Neural progenitor cell (in vitro differentiated cells): ENCODE results near the gene PPP2R3A. TPM values are rescaled to one million over a fixed set of nuclear protein-coding genes. Genes with fewer than 3 reads are reported as not detected.

ENCODE experiments used
- DNase-seq: peaks from one replicate; pipeline ENCODE4 v3.0.0-alpha.2; 2016; ENCODE audit warnings: low spot score
- H2AFZ ChIP-seq: fragments of 200-600 bp; sonication (generic); replicated peaks from 2 replicates; pipeline ENCODE4 v1.6.1; 2016; ENCODE audit warnings: antibody characterized with exemption
- H3F3A ChIP-seq: fragments of 200-600 bp; sonication (generic); 2 replicates; pipeline ENCODE4 v1.6.1; 2016; ENCODE audit warnings: antibody characterized with exemption, low read depth
- H3K27ac ChIP-seq: fragments of 200-600 bp; sonication (generic); 2 replicates; pipeline ENCODE4 v1.5.1; 2016; ENCODE audit warnings: mild to moderate bottlenecking
- H3K27me3 ChIP-seq: fragments of 200-600 bp; sonication (generic); 2 replicates; pipeline ENCODE4 v1.6.1; 2016; ENCODE audit warnings: mild to moderate bottlenecking, moderate library complexity
- H3K36me3 ChIP-seq: fragments of 200-600 bp; sonication (generic); 2 replicates; pipeline ENCODE4 v1.5.1; 2016
- H3K4me1 ChIP-seq: fragments of 200-600 bp; sonication (generic); 2 replicates; pipeline ENCODE4 v1.6.1; 2016; ENCODE audit warnings: mixed run types
- H3K4me2 ChIP-seq: fragments of 200-600 bp; sonication (generic); 2 replicates; pipeline ENCODE4 v1.6.1; 2016
- H3K4me3 ChIP-seq: fragments of 200-600 bp; sonication (generic); 2 replicates; pipeline ENCODE4 v1.5.1; 2016
- H3K79me2 ChIP-seq: fragments of 200-600 bp; sonication (generic); 2 replicates; pipeline ENCODE4 v1.6.1; 2016; ENCODE audit warnings: low read depth
- H3K9ac ChIP-seq: fragments of 200-600 bp; sonication (generic); 2 replicates; pipeline ENCODE4 v1.6.1; 2016
- H3K9me3 ChIP-seq: fragments of 200-600 bp; sonication (generic); 2 replicates; pipeline ENCODE4 v1.5.1; 2016; ENCODE audit warnings: low read depth
- H4K20me1 ChIP-seq: fragments of 200-600 bp; sonication (generic); 2 replicates; pipeline ENCODE4 v1.6.1; 2016; ENCODE audit warnings: low read depth
- H3K27ac Mint-ChIP-seq: 3 replicates; pipeline ENCODE4 v1.8.0; 2021; ENCODE audit warnings: mixed read lengths
- H3K27me3 Mint-ChIP-seq: 2 replicates; pipeline ENCODE4 v1.8.0; 2022; ENCODE audit warnings: low read depth, mild to moderate bottlenecking, inconsistent platforms, moderate library complexity, mixed read lengths; ENCODE audit not compliant: insufficient read depth
- H3K36me3 Mint-ChIP-seq: 3 replicates; pipeline ENCODE4 v1.8.0; 2021; ENCODE audit warnings: mixed read lengths
- H3K4me1 Mint-ChIP-seq: 3 replicates; pipeline ENCODE4 v1.8.0; 2021; ENCODE audit warnings: mixed read lengths
- H3K4me3 Mint-ChIP-seq: 3 replicates; pipeline ENCODE4 v1.8.0; 2021; ENCODE audit warnings: mild to moderate bottlenecking, moderate library complexity, mixed read lengths
- H3K9me3 Mint-ChIP-seq: 3 replicates; pipeline ENCODE4 v1.8.0; 2020; ENCODE audit warnings: mixed read lengths
- EZH2 ChIP-seq: fragments of 200-600 bp; sonication (generic); IDR thresholded peaks from 2 replicates; pipeline ENCODE4 v1.6.1; 2017; ENCODE audit warnings: antibody characterized with exemption, mild to moderate bottlenecking, moderate library complexity
- EZH2phosphoT487 ChIP-seq: fragments of 200-600 bp; sonication (generic); IDR thresholded peaks from 2 replicates; pipeline ENCODE4 v1.6.1; 2017; ENCODE audit warnings: antibody characterized with exemption
- total RNA-seq: library from RNA; depleted of rRNA; stranded (reverse); fragments of >200 nt; gene quantifications from 2 replicates; pipeline ENCODE4 v1.2.3, GENCODE V29; 2015; ENCODE audit warnings: low replicate concordance
- TF ChIP-seq, protein P1 (sequence below): fragments of 200-600 bp; sonication (generic); IDR thresholded peaks from 2 replicates; pipeline ENCODE4 v1.5.1; 2017; ENCODE audit warnings: antibody characterized with exemption, mild to moderate bottlenecking

Gene PPP2R3A
- total RNA-seq, 1 donor from 2014 or later = 41.5 TPM

DNA sequence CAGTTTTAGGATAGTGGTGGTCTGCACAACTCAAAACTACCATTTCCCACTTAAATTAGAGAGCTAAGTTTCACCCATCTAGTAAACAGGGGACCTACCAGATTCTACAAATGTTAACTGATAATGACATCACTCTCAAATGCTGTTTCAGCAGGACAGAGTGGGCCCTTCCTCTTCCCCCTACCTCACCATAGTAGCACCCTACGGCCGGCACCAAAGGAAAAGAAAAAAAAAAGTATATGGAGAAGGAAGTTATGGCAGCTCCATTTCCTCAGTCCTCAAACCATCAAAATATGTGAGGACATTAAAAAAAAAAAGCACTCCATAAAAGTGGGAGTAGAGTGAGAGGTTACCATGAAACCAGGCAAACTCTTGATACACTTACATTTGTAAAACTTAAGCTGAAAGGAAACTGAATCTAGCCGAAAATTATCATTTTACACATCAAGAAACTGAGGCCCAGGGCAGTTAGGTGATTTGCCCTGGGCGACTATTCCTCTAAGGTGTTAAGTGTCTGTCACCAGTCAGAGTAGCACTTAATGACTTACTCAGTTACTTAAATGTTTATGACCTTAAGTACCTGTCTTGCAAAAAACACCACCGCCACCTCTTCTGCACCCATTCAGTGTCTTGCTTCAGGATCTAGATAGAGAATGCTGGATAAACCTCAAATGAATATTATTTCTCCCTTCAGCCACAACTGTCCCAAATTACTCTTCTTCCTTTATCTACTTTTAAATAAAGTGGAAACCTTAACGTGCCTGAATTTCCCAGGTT is 227.9 kb downstream of the PPP2R3A start:
- H3K4me2 ChIP-seq = peak overlapping the region; percentile 90
- H3K36me3 ChIP-seq = no peaks in the 10 kb centered on the region
- H3K4me1 ChIP-seq = peaks cover 20% of the 10 kb centered on the region
- peak overlapping the region; percentile 76 for H3K9ac ChIP-seq
- H3K4me3 ChIP-seq = peak overlapping the region; percentile 87
- H3K27ac Mint-ChIP-seq = no peak overlapping the region
- peaks cover 38% of the 10 kb centered on the region for H3F3A ChIP-seq
- H3K4me1 Mint-ChIP-seq = peaks cover 37% of the 10 kb centered on the region
- H3K4me3 Mint-ChIP-seq = peak overlapping the region; percentile 99
- TF ChIP-seq EZH2 = no peak
- TF ChIP-seq, protein P1, sequence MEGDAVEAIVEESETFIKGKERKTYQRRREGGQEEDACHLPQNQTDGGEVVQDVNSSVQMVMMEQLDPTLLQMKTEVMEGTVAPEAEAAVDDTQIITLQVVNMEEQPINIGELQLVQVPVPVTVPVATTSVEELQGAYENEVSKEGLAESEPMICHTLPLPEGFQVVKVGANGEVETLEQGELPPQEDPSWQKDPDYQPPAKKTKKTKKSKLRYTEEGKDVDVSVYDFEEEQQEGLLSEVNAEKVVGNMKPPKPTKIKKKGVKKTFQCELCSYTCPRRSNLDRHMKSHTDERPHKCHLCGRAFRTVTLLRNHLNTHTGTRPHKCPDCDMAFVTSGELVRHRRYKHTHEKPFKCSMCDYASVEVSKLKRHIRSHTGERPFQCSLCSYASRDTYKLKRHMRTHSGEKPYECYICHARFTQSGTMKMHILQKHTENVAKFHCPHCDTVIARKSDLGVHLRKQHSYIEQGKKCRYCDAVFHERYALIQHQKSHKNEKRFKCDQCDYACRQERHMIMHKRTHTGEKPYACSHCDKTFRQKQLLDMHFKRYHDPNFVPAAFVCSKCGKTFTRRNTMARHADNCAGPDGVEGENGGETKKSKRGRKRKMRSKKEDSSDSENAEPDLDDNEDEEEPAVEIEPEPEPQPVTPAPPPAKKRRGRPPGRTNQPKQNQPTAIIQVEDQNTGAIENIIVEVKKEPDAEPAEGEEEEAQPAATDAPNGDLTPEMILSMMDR = no peak
- TF ChIP-seq EZH2phosphoT487 = no peak
- DNase-seq = no peak
- peaks cover 5% of the 10 kb centered on the region for H3K9me3 ChIP-seq
- peaks cover 83% of the 10 kb centered on the region for H3K79me2 ChIP-seq
- peaks cover 68% of the 10 kb centered on the region for H4K20me1 ChIP-seq
- H2AFZ ChIP-seq = no peak overlapping the region
- no peak overlapping the region for H3K27ac ChIP-seq
- H3K27me3 Mint-ChIP-seq = peaks cover 8% of the 10 kb centered on the region
- H3K36me3 Mint-ChIP-seq = peaks cover 28% of the 10 kb centered on the region
- H3K27me3 ChIP-seq = no peaks in the 10 kb centered on the region
- H3K9me3 Mint-ChIP-seq = peaks cover 19% of the 10 kb centered on the region

- peaks cover 22% of the 10 kb centered on the region for H3K36me3 Mint-ChIP-seq
- peaks cover 35% of the 10 kb centered on the region for H3K4me1 Mint-ChIP-seq
- Histone ChIP-seq H3F3A (peaks cover 39% of the 10 kb centered on the region), H3K9ac (peak overlapping the region; percentile 76), H4K20me1 (peaks cover 56% of the 10 kb centered on the region), H3K79me2 (peaks cover 71% of the 10 kb centered on the region), H2AFZ (no peak overlapping the region), H3K4me1 (peaks cover 20% of the 10 kb centered on the region), H3K27ac (peak overlapping the region; percentile 99), H3K36me3 (no peaks in the 10 kb centered on the region), H3K9me3 (peaks cover 5% of the 10 kb centered on the region), H3K27me3 (no peaks in the 10 kb centered on the region), H3K4me2 (peak overlapping the region; percentile 90), H3K4me3 (peak overlapping the region; percentile 87)
- DNase-seq = peak; percentile 76
- H3K27me3 Mint-ChIP-seq = peaks cover 8% of the 10 kb centered on the region
- TF ChIP-seq EZH2phosphoT487 = no peak
- TF ChIP-seq, protein P1 = peak; percentile 15
- TF ChIP-seq EZH2 = no peak
- peak overlapping the region; percentile 99 for H3K4me3 Mint-ChIP-seq
- peak overlapping the region; percentile 98 for H3K27ac Mint-ChIP-seq
- peaks cover 18% of the 10 kb centered on the region for H3K9me3 Mint-ChIP-seq
These were observed 229.1 kb downstream of the PPP2R3A start for GRCh38 chr3:136194409-136195257.

DNA sequence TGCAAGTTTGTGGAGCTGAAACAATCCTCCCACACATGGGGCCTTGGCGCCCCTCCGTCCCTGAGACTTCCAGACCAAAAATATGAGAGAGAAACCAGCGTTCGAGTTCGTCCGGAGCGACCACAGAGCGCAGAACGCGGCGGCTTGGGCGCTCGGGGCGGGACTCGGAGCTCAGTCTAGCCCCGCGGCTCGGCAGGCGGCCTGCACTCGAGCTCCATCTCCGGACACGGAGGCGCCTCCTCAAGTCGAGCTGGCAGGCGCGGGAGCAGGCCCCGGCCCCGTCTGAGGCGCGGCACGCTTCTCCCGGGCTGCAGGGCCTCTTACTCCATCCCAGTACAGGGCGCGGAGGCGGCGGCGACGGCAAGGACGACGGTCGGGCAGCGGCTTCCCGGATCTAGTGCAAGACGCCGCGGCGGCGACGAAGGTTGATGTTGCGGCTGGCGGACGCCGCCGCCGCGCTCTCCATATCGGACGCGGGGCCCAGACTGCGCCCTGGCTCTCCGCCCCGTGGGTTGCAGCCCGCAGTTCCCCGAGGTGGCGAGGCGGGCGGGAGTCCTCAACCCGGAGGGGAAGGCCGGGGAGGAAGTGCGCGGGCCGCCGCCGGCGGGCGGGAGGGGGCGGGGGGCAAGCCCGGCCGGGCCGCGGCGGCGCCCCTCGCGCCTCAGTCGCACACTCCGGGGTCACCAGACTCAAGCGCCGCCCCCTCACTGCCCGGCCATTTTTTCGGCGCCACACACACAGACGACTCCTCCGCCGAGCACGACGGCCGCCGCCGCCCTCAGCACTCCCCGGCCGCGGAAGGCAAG is 229.9 kb downstream of the PPP2R3A start:
- peaks cover 63% of the 10 kb centered on the region for H3K79me2 ChIP-seq

More for the DNA sequence above, 229.9 kb downstream of the PPP2R3A start:
- Mint-ChIP-seq H3K36me3 (peaks cover 17% of the 10 kb centered on the region), H3K4me1 (peaks cover 35% of the 10 kb centered on the region), H3K27me3 (peaks cover 8% of the 10 kb centered on the region), H3K4me3 (peak overlapping the region; percentile 99), H3K9me3 (peaks cover 16% of the 10 kb centered on the region), H3K27ac (peak overlapping the region; percentile 98)
- peak overlapping the region; percentile 76 for H3K9ac ChIP-seq
- TF ChIP-seq EZH2phosphoT487 = no peak
- TF ChIP-seq, protein P1 = no peak
- TF ChIP-seq EZH2 = no peak
- no peaks in the 10 kb centered on the region for H3K27me3 ChIP-seq
- peak overlapping the region; percentile 90 for H3K4me2 ChIP-seq
- H2AFZ ChIP-seq = peak overlapping the region; percentile 89
- H3K4me3 ChIP-seq = peak overlapping the region; percentile 87
- peaks cover 20% of the 10 kb centered on the region for H3K4me1 ChIP-seq
- peaks cover 5% of the 10 kb centered on the region for H3K9me3 ChIP-seq
- H4K20me1 ChIP-seq = peaks cover 48% of the 10 kb centered on the region
- peak overlapping the region; percentile 99 for H3K27ac ChIP-seq
- DNase-seq = peak; percentile 90
- H3K36me3 ChIP-seq = no peaks in the 10 kb centered on the region
- H3F3A ChIP-seq = peaks cover 39% of the 10 kb centered on the region
